ENCODE measurements around the gene NCAPD2. TPM values are rescaled to one million over a fixed set of nuclear protein-coding genes. Genes with fewer than 3 reads are reported as not detected.

NCAPD2 gene
- total RNA-seq, 1 experiment from 2014 or later = 114 TPM

GRCh38 chr12:6540181-6540877 is 46.4 kb downstream of the NCAPD2 start:
- H3K4me2 ChIP-seq (ENCODE audit: insufficient read depth, insufficient read length, low read length) = peak overlapping the region; percentile 21
- no peak overlapping the region for H4K8ac ChIP-seq (replicated peaks; ENCODE audit: insufficient read length, low read depth, low read length)
- Mint-ChIP-seq H3K9me3 (no peaks in the 10 kb centered on the region; a peak in 1 of 5 replicates), H3K4me3 (peak overlapping the region; percentile 17 to 60; a peak in 4 of 5 replicates), H3K27ac (peak overlapping the region in 2 of 3 experiments; percentile 77 to 89; a peak in 3 of 7 replicates), H3K4me1 (peaks cover 34 to 37% of the 10 kb centered on the region in 2 experiments), H3K36me3 (ENCODE audit: insufficient read depth in 1 of 3, low read depth in 3 of 3) (peaks cover 43 to 78% (median 57%) of the 10 kb centered on the region in 3 experiments), H3K27me3 (ENCODE audit: low read depth) (peaks cover 5% of the 10 kb centered on the region; the same call in 1 of the 2 replicates)
- no peak overlapping the region for H3K14ac ChIP-seq (ENCODE audit: insufficient read depth, low read length)
- H4K5ac ChIP-seq (ENCODE audit: insufficient read length, low read depth, low read length) = no peak overlapping the region
- H3K4ac ChIP-seq (ENCODE audit: low read depth, low read length) = no peak overlapping the region
- peak; percentile 98 for DNase-seq
- H2AK5ac ChIP-seq (ENCODE audit: insufficient read length, low read length) = no peak overlapping the region
- H4K91ac ChIP-seq (ENCODE audit: insufficient read length, low read depth, low read length) = no peak overlapping the region
- no peak overlapping the region for H2AFZ ChIP-seq (ENCODE audit: low read length)
- H2BK15ac ChIP-seq (ENCODE audit: low read depth, low read length) = no peak overlapping the region
- no peak overlapping the region for H2BK12ac ChIP-seq (ENCODE audit: insufficient read length, low read depth, low read length)
- peaks cover 2% of the 10 kb centered on the region for H4K20me1 ChIP-seq (ENCODE audit: control insufficient read depth, insufficient read depth, insufficient read length)
- H3K9me3 ChIP-seq (ENCODE audit: control insufficient read depth, low read depth, low read length) = no peaks in the 10 kb centered on the region
- no peak overlapping the region for H3K27ac ChIP-seq (ENCODE audit: insufficient read length, low read depth, low read length)
- H3K79me2 ChIP-seq (ENCODE audit: insufficient read depth, low read length) = peaks cover 4% of the 10 kb centered on the region; the same call in 1 of the 2 replicates
- no peak overlapping the region for H3T11ph ChIP-seq (ENCODE audit: low read length)
- no peak overlapping the region for H3K23ac ChIP-seq (ENCODE audit: insufficient read length, low read depth, low read length)
- H3K9ac ChIP-seq (ENCODE audit: extremely low read depth, insufficient read length, low read length) = no peak overlapping the region
- H3K4me1 ChIP-seq (ENCODE audit: insufficient read depth, low read length) = no peaks in the 10 kb centered on the region; the same call in 1 of the 2 replicates
- no peak for TF ChIP-seq CTCF (conservative IDR thresholded peaks at IDR 0.05)
- no peak overlapping the region for H2BK5ac ChIP-seq (ENCODE audit: insufficient read length, low read length)
- H3K79me1 ChIP-seq (ENCODE audit: insufficient read depth, low read depth, low read length, poor library complexity, severe bottlenecking) = no peaks in the 10 kb centered on the region
- H3K18ac ChIP-seq (ENCODE audit: insufficient read length, low read depth, low read length) = no peak overlapping the region
- peaks cover 8% of the 10 kb centered on the region for H3K23me2 ChIP-seq (ENCODE audit: insufficient read length, low read depth, low read length, poor library complexity, severe bottlenecking)
- no CpG with 5 or more reads among the region's 35 CpGs for WGBS (ENCODE audit: extremely low coverage, insufficient read length, low lambda C conversion rate)
- no peak overlapping the region for H2BK120ac ChIP-seq (ENCODE audit: low read depth, low read length, poor library complexity, severe bottlenecking)
- no peaks in the 10 kb centered on the region for H3K27me3 ChIP-seq (ENCODE audit: insufficient read depth, low read length)
- H3K56ac ChIP-seq (ENCODE audit: insufficient read length, low read depth, low read length) = no peak overlapping the region
- H2BK20ac ChIP-seq (ENCODE audit: low read depth, low read length, poor library complexity, severe bottlenecking) = no peak overlapping the region

Data from H9 (cell line).